Skeletal muscle satellite cell (primary cell): Measurements from ENCODE around the gene MSRB2.
"Not testable (repeated sequence)": the region's sequence is repeated elsewhere in the genome, so short reads cannot be mapped to it uniquely, and the experiment has no call there.

ENCODE experiments used
- H3K27me3 ChIP-seq: 2 replicates; pipeline ENCODE4 v1.7.0; 2013; ENCODE audit warnings: low read length; ENCODE audit not compliant: control insufficient read depth, insufficient read depth
- H3K36me3 ChIP-seq: 2 replicates; pipeline ENCODE4 v1.7.0; 2013; ENCODE audit warnings: mild to moderate bottlenecking, control low read depth, low read length; ENCODE audit not compliant: insufficient read depth
- H3K4me1 ChIP-seq: 2 replicates; pipeline ENCODE4 v1.7.0; 2013; ENCODE audit warnings: low read length; ENCODE audit not compliant: control insufficient read depth, insufficient read depth
- H3K4me2 ChIP-seq: 2 replicates; pipeline ENCODE4 v1.7.0; 2013; ENCODE audit warnings: mild to moderate bottlenecking, low read length
- H3K4me3 ChIP-seq: 2 replicates; pipeline ENCODE4 v1.7.0; 2013; ENCODE audit warnings: low read length
- H3K9ac ChIP-seq: 2 replicates; pipeline ENCODE4 v1.7.0; 2013; ENCODE audit warnings: mild to moderate bottlenecking, low read depth, low read length, moderate library complexity
- H3K9me3 ChIP-seq: replicated peaks from 2 replicates; pipeline ENCODE4 v1.7.0; 2013; ENCODE audit warnings: mild to moderate bottlenecking, control low read depth, low read length

Gene MSRB2

GRCh38 chr10:23063045-23063972, 32.1 kb upstream of the MSRB2 start:
- Histone ChIP-seq H3K4me3 (peak overlapping the region; percentile 53), H3K4me2 (peak overlapping the region; percentile 72), H3K36me3 (no peaks in the 10 kb centered on the region), H3K9me3 (no peaks in the 10 kb centered on the region), H3K9ac (no peak overlapping the region), H3K27me3 (peaks cover 9% of the 10 kb centered on the region), H3K4me1 (peaks cover 18% of the 10 kb centered on the region)

- H3K9ac ChIP-seq, result no peak overlapping the region
- no peaks in the 10 kb centered on the region for H3K9me3 ChIP-seq
These were observed 31.2 kb upstream of the MSRB2 start for GRCh38 chr10:23063973-23064812.

GRCh38 chr10:23064813-23065114, 30.6 kb upstream of the MSRB2 start:
- not testable (repeated sequence) for H3K4me2 ChIP-seq, H3K9ac ChIP-seq, H3K4me3 ChIP-seq, H3K36me3 ChIP-seq, H3K27me3 ChIP-seq, H3K9me3 ChIP-seq
- H3K4me1 ChIP-seq, result peaks cover 18% of the 10 kb centered on the region

More at GRCh38 chr10:23063973-23064812, 31.2 kb upstream of the MSRB2 start:
- H3K4me3 ChIP-seq, result peak overlapping the region; percentile 53
- H3K4me1 ChIP-seq, result peaks cover 18% of the 10 kb centered on the region
- H3K27me3 ChIP-seq, result peaks cover 6% of the 10 kb centered on the region
- peak overlapping the region; percentile 72 for H3K4me2 ChIP-seq
- no peaks in the 10 kb centered on the region for H3K36me3 ChIP-seq

- H3K4me1 ChIP-seq, result peaks cover 18% of the 10 kb centered on the region
- H3K27me3 ChIP-seq, result peaks cover 8% of the 10 kb centered on the region
- H3K9me3 ChIP-seq, result no peaks in the 10 kb centered on the region
- H3K36me3 ChIP-seq, result no peaks in the 10 kb centered on the region
- H3K9ac ChIP-seq, result no peak overlapping the region
- no peak overlapping the region for H3K4me3 ChIP-seq
- H3K4me2 ChIP-seq, result peak overlapping the region; percentile 24
These were observed 30.0 kb upstream of the MSRB2 start for GRCh38 chr10:23065181-23065948.

GRCh38 chr10:23067337-23067736, 28.0 kb upstream of the MSRB2 start:
- Histone ChIP-seq H3K4me3 (no peak overlapping the region), H3K9ac (no peak overlapping the region), H3K4me1 (peaks cover 18% of the 10 kb centered on the region), H3K4me2 (no peak overlapping the region), H3K36me3 (no peaks in the 10 kb centered on the region), H3K9me3 (no peaks in the 10 kb centered on the region), H3K27me3 (peaks cover 8% of the 10 kb centered on the region)

- Histone ChIP-seq H3K9ac (no peak overlapping the region), H3K9me3 (no peaks in the 10 kb centered on the region), H3K4me2 (no peak overlapping the region), H3K36me3 (no peaks in the 10 kb centered on the region), H3K27me3 (peaks cover 8% of the 10 kb centered on the region), H3K4me1 (peaks cover 14% of the 10 kb centered on the region), H3K4me3 (no peak overlapping the region)
These were observed 27.2 kb upstream of the MSRB2 start for GRCh38 chr10:23067939-23068775.

GRCh38 chr10:23069019-23069815, 26.2 kb upstream of the MSRB2 start:
- Histone ChIP-seq H3K4me3 (no peak overlapping the region), H3K27me3 (peaks cover 5% of the 10 kb centered on the region), H3K9ac (no peak overlapping the region), H3K4me1 (peaks cover 8% of the 10 kb centered on the region), H3K9me3 (no peaks in the 10 kb centered on the region), H3K36me3 (no peaks in the 10 kb centered on the region), H3K4me2 (no peak overlapping the region)

- not testable (repeated sequence) for H3K4me2 ChIP-seq, H3K27me3 ChIP-seq, H3K36me3 ChIP-seq, H3K9ac ChIP-seq, H3K9me3 ChIP-seq, H3K4me1 ChIP-seq, H3K4me3 ChIP-seq
These were observed 25.1 kb upstream of the MSRB2 start for GRCh38 chr10:23070092-23070912.

- Histone ChIP-seq H3K9me3 (no peaks in the 10 kb centered on the region), H3K27me3 (peaks cover 5% of the 10 kb centered on the region), H3K9ac (no peak overlapping the region), H3K4me3 (no peak overlapping the region), H3K4me2 (no peak overlapping the region), H3K36me3 (no peaks in the 10 kb centered on the region), H3K4me1 (no peaks in the 10 kb centered on the region)
These were observed 24.5 kb upstream of the MSRB2 start for GRCh38 chr10:23070913-23071218.

- H3K4me1 ChIP-seq, H3K27me3 ChIP-seq, H3K9me3 ChIP-seq, H3K9ac ChIP-seq, H3K36me3 ChIP-seq, H3K4me3 ChIP-seq, H3K4me2 ChIP-seq: not testable (repeated sequence)
These were observed 22.8 kb upstream of the MSRB2 start for GRCh38 chr10:23072593-23072992.
